ENCODE measurements around the gene BABAM2. TPM values are rescaled to one million over a fixed set of nuclear protein-coding genes. Genes with fewer than 3 reads are reported as not detected.
A peak's percentile ranks its signal among the peaks of the same experiment; 100 is the strongest.

Gene BABAM2
- polyA plus RNA-seq, 3 donors, result 33.2 to 52.8 (median 49.3) TPM

DNA sequence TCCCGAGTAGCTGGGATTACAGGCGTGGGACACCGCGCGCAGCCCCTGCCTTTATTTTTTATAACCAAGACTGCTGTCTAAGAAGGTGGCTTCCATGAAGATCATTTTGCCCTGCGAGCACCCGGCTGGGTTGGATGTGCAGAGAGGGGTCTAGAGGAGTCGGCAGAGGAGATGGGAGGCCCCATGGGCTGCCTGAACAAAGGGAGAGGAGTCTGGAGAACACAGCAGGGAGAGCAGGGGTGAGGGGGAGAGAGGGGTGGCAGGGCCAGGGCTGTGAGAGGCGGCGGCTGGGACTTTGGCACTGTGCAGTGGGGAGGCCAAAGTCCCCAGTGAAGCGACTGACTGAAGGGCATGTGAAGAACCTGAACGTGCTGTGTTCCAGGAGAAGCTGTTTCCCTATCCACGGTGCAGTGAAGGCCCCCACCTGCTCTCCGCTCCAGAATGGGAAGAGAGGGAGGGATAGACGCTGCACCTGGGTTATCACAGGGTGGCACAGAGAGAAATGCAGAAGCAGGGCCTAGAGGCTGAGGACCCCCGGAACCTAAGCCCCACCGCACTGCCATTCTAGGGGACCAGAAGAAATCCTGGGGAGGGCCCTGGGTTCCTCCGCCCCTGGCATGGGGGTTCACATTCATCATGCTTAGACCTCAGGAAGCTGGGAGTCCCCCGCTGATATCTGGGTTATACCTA is 477.3 kb downstream of the BABAM2 start:
- Mint-ChIP-seq H3K9me3 (no peaks in the 10 kb centered on the region), H3K4me3 (peak overlapping the region in 1 of 2 donors; percentile 84), H3K27me3 (ENCODE audit: low read depth in 3 of 3) (peaks cover 4 to 13% (median 8%) of the 10 kb centered on the region in 3 donors), H3K27ac (peak overlapping the region in 3 of 7 donors; percentile 8 to 65 (median 20)), H3K4me1 (peaks cover 36% of the 10 kb centered on the region), H3K36me3 (peaks cover 0 to 2% of the 10 kb centered on the region in 2 donors)
- intact Hi-C loops (cut with micrococcal nuclease), result no loop called here
- H3K36me3 ChIP-seq (replicated peaks in 1 of 2; ENCODE audit: control insufficient read depth in 1 of 2, insufficient read depth in 2 of 2, low read length in 2 of 2), result no peaks in the 10 kb centered on the region
- no peak overlapping the region for H3K27ac ChIP-seq (ENCODE audit: low read depth in 1 of 2, low read length in 2 of 2)
- H3K4me1 ChIP-seq (ENCODE audit: control insufficient read depth in 1 of 2, insufficient read depth in 2 of 2, low read length in 2 of 2), result peaks cover 16 to 23% of the 10 kb centered on the region in 2 donors
- no peak overlapping the region for H2AFZ ChIP-seq (ENCODE audit: insufficient read depth, low read depth, low read length, poor library complexity, severe bottlenecking)
- H4K20me1 ChIP-seq (ENCODE audit: insufficient read depth, low read length), result no peaks in the 10 kb centered on the region
- DNase-seq, result no peak
- H3K27me3 ChIP-seq (ENCODE audit: control insufficient read depth in 2 of 2, insufficient read depth in 2 of 2, low read length in 2 of 2), result no peaks in the 10 kb centered on the region
- no peak overlapping the region for H3K4me2 ChIP-seq (replicated peaks; ENCODE audit: extremely low read depth, low read length, poor library complexity, severe bottlenecking)
- no peaks in the 10 kb centered on the region for H3K79me2 ChIP-seq (ENCODE audit: insufficient read depth, low read length)
- no peaks in the 10 kb centered on the region for H3K9me3 ChIP-seq (replicated peaks in 1 of 2; ENCODE audit: control insufficient read depth in 1 of 2, insufficient read depth in 1 of 2, low read length in 2 of 2)
- WGBS (ENCODE audit: insufficient coverage), result 78% methylated on average over 9 of the region's 19 CpGs
- TF ChIP-seq CTCF (IDR thresholded peaks at IDR 0.05), result no peak
- no peak overlapping the region for H3K9ac ChIP-seq (ENCODE audit: insufficient read depth, low read length, poor library complexity, severe bottlenecking)
- no peak overlapping the region for H3K4me3 ChIP-seq (replicated peaks in 1 of 3; ENCODE audit: low read depth in 2 of 3, low read length in 3 of 3)

GRCh38 chr2:28368357-28368798 is 477.8 kb downstream of the BABAM2 start:
- Mint-ChIP-seq H3K4me3 (no peak overlapping the region), H3K27me3 (ENCODE audit: low read depth in 3 of 3) (peaks cover 4 to 16% (median 6%) of the 10 kb centered on the region in 3 donors), H3K4me1 (peaks cover 33% of the 10 kb centered on the region), H3K27ac (no peak overlapping the region), H3K9me3 (no peaks in the 10 kb centered on the region), H3K36me3 (peaks cover 0 to 2% of the 10 kb centered on the region in 2 donors)
- H4K20me1 ChIP-seq (ENCODE audit: insufficient read depth, low read length), result no peaks in the 10 kb centered on the region
- intact Hi-C loops (cut with micrococcal nuclease), result no loop called here
- H3K4me1 ChIP-seq (ENCODE audit: control insufficient read depth in 1 of 2, insufficient read depth in 2 of 2, low read length in 2 of 2), result peaks cover 16 to 23% of the 10 kb centered on the region in 2 donors
- no peaks in the 10 kb centered on the region for H3K9me3 ChIP-seq (replicated peaks in 1 of 2; ENCODE audit: control insufficient read depth in 1 of 2, insufficient read depth in 1 of 2, low read length in 2 of 2)
- no peaks in the 10 kb centered on the region for H3K27me3 ChIP-seq (ENCODE audit: control insufficient read depth in 2 of 2, insufficient read depth in 2 of 2, low read length in 2 of 2)
- no peak overlapping the region for H3K9ac ChIP-seq (ENCODE audit: insufficient read depth, low read length, poor library complexity, severe bottlenecking)
- WGBS (ENCODE audit: insufficient coverage), result 96% methylated on average over 4 of the region's 9 CpGs
- H3K27ac ChIP-seq (ENCODE audit: low read depth in 1 of 2, low read length in 2 of 2), result no peak overlapping the region
- TF ChIP-seq CTCF (IDR thresholded peaks at IDR 0.05), result no peak
- no peak overlapping the region for H3K4me3 ChIP-seq (replicated peaks in 1 of 3; ENCODE audit: low read depth in 2 of 3, low read length in 3 of 3)
- H3K79me2 ChIP-seq (ENCODE audit: insufficient read depth, low read length), result no peaks in the 10 kb centered on the region
- no peaks in the 10 kb centered on the region for H3K36me3 ChIP-seq (replicated peaks in 1 of 2; ENCODE audit: control insufficient read depth in 1 of 2, insufficient read depth in 2 of 2, low read length in 2 of 2)
- H3K4me2 ChIP-seq (replicated peaks; ENCODE audit: extremely low read depth, low read length, poor library complexity, severe bottlenecking), result no peak overlapping the region
- no peak overlapping the region for H2AFZ ChIP-seq (ENCODE audit: insufficient read depth, low read depth, low read length, poor library complexity, severe bottlenecking)
- DNase-seq, result no peak
